GM18505 (cell line): ENCODE measurements around the gene ACTRT2.

Source experiments
- ATAC-seq: cut with Tn5 transposase; IDR thresholded peaks from one replicate; pipeline ENCODE4 v1.9.1; 2021; ENCODE audit not compliant: unreplicated experiment
- POLR2A ChIP-seq: IDR thresholded peaks from 4 replicates; pipeline ENCODE4 v1.6.1; 2011; ENCODE audit warnings: borderline replicate concordance; ENCODE audit not compliant: insufficient read depth, insufficient read length; ENCODE audit errors: extremely low read depth

The ACTRT2 gene

DNA sequence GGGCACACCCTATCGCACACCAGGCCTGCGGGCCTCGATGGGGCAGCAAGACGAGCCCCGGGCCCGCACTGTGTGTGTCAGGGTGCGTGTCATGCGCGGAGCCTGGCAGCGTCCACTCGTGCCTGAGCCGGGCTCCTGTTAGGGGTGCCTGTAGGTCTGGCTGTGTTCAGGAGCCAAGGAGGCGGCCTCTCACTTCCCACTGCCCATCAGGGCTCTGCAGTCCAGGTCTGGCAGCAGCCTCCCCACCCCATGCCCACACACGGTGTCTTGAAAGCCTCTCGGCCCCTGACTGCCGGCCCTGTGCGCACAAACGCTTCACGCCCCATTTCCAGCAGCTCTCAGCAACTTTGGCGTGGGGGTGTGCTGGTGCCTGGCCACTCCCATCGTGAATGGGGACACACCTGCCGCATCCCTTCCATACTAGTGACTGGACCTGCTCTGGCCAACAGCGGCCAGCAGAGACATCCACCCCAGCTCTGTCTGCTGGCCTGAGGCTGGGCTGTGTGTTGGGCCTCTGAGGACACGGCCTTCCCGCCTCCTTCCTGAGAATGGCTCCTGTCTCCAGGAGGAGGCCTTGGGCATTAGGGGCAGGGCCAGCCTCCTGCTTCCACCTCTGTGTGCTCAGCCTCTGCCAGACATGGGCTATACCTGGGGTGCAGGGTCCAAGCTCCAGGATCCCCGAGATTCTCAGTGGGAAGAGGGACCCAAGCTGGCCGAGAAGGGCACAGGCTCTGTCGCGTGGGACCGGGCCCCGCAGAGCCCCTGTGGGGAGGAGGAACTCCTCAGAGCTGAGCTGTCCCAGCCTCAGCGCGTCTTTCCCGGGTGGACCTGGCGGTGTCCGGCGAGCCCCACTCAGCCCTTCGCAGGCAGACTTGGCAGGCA is 41.8 kb upstream of the ACTRT2 start:
- TF ChIP-seq POLR2A = no peak
- no peak for ATAC-seq

DNA sequence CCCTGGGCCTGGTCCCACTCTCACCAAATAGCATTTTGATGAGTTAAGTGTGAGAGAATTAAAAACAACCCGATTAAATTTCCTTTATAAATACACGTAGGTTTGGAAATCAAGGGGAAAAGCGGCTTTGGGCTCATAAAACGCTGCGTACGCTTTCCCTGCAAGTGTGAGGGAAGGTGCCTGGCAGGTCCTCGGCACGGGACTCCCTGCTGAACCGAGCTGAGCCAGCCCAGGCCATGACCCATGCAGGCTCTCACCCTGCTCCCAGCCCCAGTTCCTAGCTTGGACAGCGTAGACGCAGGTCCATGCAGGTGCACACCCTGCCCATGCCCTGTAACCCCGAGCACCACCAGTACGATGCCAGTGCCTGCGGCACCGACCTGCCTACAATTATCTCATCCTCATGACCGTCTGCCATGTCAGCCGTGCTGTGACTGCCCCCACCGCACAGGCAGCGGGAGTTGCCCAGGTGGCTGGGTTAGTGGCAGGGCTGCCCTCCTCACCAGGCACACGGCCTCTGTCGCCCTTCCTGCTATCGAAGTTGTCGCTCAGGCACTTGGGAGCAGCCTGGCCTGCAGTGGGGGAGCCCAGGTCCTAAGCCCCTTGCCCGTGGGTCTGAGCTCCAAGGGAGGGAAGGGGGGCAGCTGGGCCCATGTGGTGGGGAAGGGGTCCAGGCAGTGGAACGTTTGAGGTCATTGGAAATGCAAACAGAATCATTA is 41.0 kb upstream of the ACTRT2 start:
- no peak for TF ChIP-seq POLR2A
- no peak for ATAC-seq

DNA sequence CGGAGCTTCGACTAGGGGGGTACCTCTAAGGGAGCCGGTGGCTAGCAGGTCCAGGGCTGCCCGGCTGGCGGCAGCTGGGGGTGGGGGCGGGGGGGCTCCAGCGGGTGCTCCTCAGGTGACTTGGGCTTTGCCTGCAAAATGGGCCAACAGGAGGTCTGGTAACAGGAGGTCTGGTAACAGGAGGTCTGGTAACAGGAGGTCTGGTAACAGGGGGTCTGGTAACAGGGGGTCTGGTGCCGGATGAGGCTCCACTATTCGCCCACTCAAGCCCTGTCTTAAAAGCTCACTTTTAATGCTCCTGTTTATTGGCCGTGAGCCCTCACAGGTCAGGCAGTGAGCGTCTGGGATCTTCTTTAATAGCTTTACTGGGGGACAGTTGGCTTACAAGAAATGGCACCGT is 40.4 kb upstream of the ACTRT2 start:
- ATAC-seq = no peak
- no peak for TF ChIP-seq POLR2A

DNA sequence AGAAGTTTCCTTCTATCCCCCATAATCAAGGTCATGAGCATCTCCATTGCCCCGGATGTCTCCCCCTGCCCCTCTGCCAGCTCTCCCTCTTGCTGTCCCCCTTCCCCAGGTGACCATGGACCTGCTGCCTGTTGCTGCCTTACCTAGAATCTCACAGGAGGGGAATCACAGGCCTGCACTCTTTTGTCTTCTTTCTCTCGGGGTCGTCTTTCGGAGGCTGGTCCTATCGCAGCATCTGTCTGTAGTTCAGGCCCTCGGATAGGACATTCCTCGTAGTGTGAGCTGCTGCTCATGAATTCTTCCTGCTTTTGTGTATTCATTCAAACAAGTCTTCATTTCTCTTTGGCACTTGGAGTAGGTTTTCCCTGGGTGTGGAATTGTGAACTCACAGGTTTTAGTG is 39.9 kb upstream of the ACTRT2 start:
- TF ChIP-seq POLR2A = no peak
- no peak for ATAC-seq

DNA sequence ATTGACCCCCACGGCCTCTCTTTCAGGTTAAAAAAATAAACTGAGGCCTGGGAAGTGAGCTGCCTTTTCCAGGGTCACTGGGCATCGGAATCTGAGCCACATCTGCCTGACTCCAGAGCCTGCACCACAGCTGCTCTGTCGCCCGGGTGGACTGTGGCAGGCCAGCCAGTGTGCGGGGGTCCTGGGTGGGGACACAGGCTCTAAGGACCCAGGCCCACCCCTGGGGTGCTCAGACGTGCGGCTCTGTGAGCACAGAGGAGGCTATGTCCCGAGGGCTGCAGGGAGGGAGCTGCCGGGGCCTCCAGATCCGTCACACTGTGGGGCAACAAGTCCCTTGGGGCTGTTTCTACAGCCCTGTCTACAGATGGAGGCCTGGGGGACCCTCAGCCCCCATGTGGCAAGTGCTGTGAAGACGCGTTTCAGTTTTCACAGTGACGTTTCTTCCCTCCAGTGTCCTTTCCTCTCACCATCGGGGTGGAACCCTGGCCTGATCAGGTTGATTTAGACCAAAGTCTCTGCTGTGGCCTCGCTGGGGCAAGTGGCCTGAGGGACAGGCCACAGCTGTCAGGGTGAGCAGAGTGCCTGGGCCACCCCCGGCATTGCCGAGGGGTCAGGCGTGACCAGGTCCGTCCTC is 39.2 kb upstream of the ACTRT2 start:
- TF ChIP-seq POLR2A = no peak
- no peak for ATAC-seq

DNA sequence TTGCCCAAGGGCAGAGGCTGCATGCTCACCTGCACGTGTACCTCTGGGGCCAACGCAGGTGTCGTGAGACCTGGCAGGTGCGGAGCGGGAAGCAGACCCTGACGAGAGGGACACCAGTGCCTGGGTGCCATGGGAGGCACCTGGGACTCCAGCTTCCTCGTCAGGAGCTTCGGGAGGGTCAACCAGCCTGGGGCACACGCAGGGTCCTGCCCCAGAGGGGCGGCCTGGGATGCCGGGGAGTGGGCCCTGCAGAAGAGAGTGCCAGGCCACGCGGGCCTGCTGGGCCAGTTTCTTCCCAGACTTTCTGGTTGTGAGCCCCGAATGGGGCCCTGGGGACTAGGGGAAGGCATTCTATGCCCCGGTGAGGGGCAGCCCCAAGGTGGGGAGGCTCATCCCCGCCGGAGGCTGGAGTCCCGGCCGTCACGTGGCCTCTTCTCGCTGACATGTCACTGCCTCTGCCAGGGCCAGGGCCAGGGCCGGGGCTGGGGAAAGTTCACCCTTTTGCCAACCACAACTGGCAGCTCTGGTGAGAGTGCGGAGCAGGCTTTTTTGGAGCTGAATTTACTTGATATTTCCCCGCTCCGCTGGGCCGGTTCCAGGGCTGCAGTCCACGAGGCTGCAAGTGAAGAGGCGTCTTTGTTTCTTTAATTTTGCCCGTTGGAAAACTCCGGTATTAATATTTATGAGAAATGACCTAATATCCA is 38.5 kb upstream of the ACTRT2 start:
- no peak for ATAC-seq
- TF ChIP-seq POLR2A = no peak

DNA sequence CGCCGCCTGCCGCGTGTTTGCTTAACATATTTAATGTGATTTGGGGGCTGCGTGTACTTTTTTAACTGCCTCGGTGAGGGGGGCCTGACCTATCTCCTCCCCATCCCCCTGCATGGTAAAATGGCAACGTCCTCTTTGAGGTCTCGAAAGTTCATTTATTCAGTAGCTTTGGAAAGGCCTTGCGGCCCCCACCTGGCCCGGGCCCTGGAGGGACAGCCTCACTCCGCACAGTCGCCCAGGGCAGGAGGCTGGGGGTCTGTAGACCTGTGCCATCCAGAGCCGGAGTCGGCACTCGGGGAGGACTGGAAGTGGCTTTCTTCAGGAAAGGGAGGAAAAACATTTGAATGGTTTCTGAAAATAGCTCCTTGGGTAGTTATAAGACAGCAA is 38.0 kb upstream of the ACTRT2 start:
- no peak for ATAC-seq
- TF ChIP-seq POLR2A = no peak

DNA sequence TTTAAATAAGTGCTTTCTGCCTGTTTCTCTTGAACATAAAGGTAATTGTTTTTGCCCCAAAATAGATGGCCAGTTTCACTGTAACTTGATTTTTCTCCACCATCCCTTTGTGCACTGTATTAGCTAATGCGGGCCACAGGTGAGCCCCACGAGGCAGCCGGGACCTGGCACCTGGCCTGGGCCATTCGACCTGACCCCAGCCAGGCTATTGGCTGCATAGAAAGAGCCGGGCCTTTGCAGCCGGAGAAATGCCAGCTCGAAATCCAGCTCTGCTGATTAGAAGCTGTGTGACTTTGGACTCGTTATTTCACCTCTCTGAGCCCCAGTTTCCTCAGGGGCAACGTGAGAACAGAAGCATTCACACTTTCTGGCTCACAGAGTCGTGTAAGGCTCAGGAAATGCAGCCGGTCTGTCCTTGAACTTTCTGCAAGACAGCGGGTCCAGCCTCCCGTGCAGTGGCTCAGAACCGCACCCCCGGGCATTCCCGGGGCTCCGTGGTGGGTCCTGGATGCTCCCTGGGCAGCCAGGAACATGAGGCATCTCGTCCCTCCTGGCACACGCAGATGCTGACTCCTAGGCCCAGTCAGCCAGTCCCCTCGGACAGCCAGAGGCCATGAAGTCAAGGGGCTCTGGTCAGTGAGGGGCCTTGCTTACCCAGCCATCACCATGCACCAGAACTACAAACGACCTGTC is 37.4 kb upstream of the ACTRT2 start:
- TF ChIP-seq POLR2A = no peak
- no peak for ATAC-seq

DNA sequence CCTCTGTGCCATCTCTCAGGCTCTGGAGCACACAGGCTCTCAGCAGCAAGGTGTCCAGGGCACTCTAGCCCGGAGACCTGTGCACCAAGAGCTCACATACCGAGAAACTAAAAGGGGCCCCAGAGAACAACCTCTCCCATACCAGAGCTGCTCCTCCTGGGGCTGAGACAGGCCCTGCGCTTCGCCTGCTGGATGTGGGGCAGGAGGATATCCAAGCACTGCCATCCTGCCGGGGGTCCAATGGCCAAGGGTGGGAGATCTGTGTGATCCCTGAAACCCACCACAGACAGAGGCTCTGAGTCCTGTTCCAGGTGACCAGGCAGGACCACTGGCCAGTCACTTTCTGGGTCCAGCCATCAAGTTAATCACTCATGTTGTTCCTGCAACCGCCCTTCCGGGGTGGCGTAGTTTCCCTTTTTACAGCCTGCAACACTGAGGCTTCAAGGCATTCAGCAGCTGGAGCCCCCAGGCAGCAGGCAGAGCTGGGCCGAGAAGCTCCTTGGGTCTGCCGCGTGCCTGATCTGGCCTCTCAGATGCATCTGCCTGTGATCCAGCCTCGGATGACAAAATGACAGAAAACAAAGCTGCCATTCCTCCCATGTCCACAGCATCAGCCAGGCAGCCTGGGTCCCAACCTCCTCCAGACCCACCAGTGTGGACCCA is 36.7 kb upstream of the ACTRT2 start:
- ATAC-seq = no peak
- no peak for TF ChIP-seq POLR2A

DNA sequence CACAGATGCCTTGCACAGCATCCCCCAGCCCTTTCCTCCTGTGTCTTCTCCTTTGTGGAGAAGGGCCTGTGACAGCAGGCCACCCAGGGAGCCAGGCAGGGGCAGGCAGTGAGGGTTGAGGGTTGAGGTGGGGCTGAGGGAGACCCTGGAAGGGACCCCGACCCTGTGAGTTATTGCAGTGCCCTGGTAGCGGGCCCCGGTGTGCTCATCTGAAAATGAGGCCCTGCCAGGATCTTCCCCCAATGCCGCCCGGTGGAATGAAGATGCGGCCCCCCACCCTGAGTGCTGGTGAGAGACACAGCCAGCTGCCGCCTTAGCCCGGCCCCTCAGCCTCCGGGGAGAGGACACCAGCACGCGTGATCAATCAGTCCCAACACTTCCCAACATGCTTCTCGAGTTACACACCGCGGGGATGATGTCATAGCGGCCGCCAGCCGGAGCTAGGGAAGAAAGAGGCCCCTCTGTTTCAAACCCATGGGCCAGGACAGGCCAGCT is 36.2 kb upstream of the ACTRT2 start:
- ATAC-seq = no peak
- no peak for TF ChIP-seq POLR2A

DNA sequence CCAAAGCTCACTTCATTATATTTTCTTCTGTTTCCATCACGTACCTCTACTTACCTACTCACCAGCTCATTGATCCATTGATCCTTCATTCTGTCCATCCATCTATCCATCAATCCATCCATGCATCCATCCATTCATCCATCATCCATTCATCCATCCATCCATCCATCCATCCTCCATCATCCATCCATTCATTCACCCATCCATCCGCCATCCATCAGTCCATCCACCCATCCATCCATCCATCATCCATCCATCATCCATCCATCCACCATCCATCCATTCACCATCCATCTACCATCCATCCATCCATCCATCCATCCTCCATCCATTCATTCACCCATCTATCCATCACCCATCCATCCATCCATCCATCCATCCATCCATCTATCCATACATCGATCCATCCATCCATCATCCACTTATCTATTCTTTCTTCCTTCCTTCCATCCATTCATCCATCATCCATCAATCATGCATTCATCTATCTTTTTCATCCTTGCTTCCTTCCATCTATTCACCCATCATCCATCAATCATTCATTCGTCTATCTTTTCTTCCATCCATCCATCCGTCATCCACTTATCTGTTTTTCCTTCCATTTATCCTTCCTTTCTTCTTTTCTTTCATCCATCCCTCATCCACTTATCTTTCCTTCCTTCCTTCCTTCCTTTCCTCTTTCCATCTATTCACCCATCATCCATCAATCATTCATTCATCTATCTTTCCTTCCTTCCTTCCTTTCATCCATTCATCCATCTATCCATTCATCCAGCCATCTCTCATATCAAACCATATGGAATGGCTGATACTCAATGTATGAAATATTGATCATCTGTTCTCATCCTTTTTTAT is 35.3 kb upstream of the ACTRT2 start:
- no peak for TF ChIP-seq POLR2A
- ATAC-seq = no peak
